K562 (cell line): ENCODE measurements around the gene DUSP3. TPM values are rescaled to one million over a fixed set of nuclear protein-coding genes. Genes with fewer than 3 reads are reported as not detected.

Experiments used
- ATAC-seq: fragments of 200-7000 bp; cut with Tn5 transposase; 3 replicates; pipeline ENCODE4 v1.9.1; 2020; ENCODE audit warnings: moderate library complexity
- BruUV-seq: library from RNA; stranded (reverse); fragments of 400-500 nt; replicated peaks from 2 replicates; lab custom pipeline; 2021; lab: Mats Ljungman, UMichigan
- CTCF ChIA-PET: fragments of 300-600 bp; formaldehyde crosslinking; extraction: SDS; loops from one replicate; lab custom pipeline; 2021; ENCODE audit warnings: low intra/inter-chr PET ratio; lab: Yijun Ruan, JAX
- POLR2A ChIA-PET: fragments of 300-600, 350-650 bp; sonication (Branson Sonifier 250); formaldehyde crosslinking; extraction: SDS; loops from one replicate; lab custom pipeline; 2021; ENCODE audit warnings: antibody characterized with exemption, inconsistent platforms; lab: Yijun Ruan, JAX
- DNase-seq, 4 experiments: peaks; one replicate each; pipeline versions ENCODE4 v3.0.0 to v3.0.0-alpha.2; 2011 to 2018; ENCODE audit warnings: low spot score in 3 of 4, mixed read lengths in 3 of 4; ENCODE audit errors: extremely low read depth in 1 of 4
- FAIRE-seq: peaks from 2 replicates; lab custom pipeline; 2011; peaks lifted over from hg19 to GRCh38; lab: Jason Lieb, UNC
- H2AFZ ChIP-seq: 2 replicates; pipeline ENCODE4 v1.6.0; 2011; ENCODE audit warnings: low read depth, low read length, control low read depth, inconsistent platforms
- H3K27ac ChIP-seq: fragments of 200-600 bp; 3 replicates; pipeline ENCODE4 v1.8.0; 2011; ENCODE audit warnings: low read depth, mild to moderate bottlenecking, control low read depth, inconsistent platforms, low read length, moderate library complexity, mixed read lengths; ENCODE audit errors: extremely low read depth
- H3K27me3 ChIP-seq, 2 experiments: fragments of 300-600 bp in 1 of 2; 2 replicates in 1 of 2; 3 replicates in 1 of 2; pipeline versions ENCODE4 v1.6.0 to v1.8.0; 2011; ENCODE audit warnings: inconsistent platforms in 2 of 2, low read length in 2 of 2, mild to moderate bottlenecking in 1 of 2, mixed read lengths in 1 of 2, moderate library complexity in 1 of 2; ENCODE audit not compliant: control insufficient read depth in 2 of 2, insufficient read depth in 2 of 2
- H3K36me3 ChIP-seq: fragments of 300-600 bp; 3 replicates; pipeline ENCODE4 v1.8.0; 2011; ENCODE audit warnings: mild to moderate bottlenecking, low read length, inconsistent platforms; ENCODE audit not compliant: control insufficient read depth, insufficient read depth
- H3K4me1 ChIP-seq, 2 experiments: fragments of 200-600 bp in 1 of 2; replicated peaks in 1 of 2; 2 replicates in 1 of 2; 3 replicates in 1 of 2; pipeline versions ENCODE4 v1.5.1 to v1.8.0; 2011; ENCODE audit warnings: inconsistent platforms in 2 of 2, low read length in 2 of 2, mild to moderate bottlenecking in 1 of 2, mixed read lengths in 1 of 2, moderate library complexity in 1 of 2; ENCODE audit not compliant: control insufficient read depth in 2 of 2, insufficient read depth in 2 of 2
- H3K4me2 ChIP-seq: 2 replicates; pipeline ENCODE4 v1.6.1; 2011; ENCODE audit warnings: low read length, control low read depth, inconsistent platforms, mixed read lengths; ENCODE audit not compliant: insufficient read depth
- H3K4me3 ChIP-seq: fragments of 200-600 bp; sonication (generic), shearing (Covaris generic); 2 replicates; pipeline ENCODE4 v1.5.1; 2016; ENCODE audit warnings: control low read depth, inconsistent platforms
- H3K79me2 ChIP-seq: fragments of 200-600 bp; 3 replicates; pipeline ENCODE4 v1.8.0; 2011; ENCODE audit warnings: low read length, inconsistent platforms; ENCODE audit not compliant: control insufficient read depth, insufficient read depth
- H3K9ac ChIP-seq, 2 experiments: 2 replicates each; pipeline versions ENCODE4 v1.6.0 to v1.6.1; 2011; ENCODE audit warnings: low read depth in 2 of 2, low read length in 2 of 2, control low read depth in 1 of 2, inconsistent platforms in 1 of 2, mild to moderate bottlenecking in 1 of 2, mixed read lengths in 1 of 2; ENCODE audit not compliant: insufficient read depth in 1 of 2
- H3K9me1 ChIP-seq: one replicate; pipeline ENCODE4 v1.6.0; 2011; ENCODE audit warnings: inconsistent platforms, mild to moderate bottlenecking, low read length, moderate library complexity; ENCODE audit not compliant: control insufficient read depth, insufficient read depth
- H3K9me3 ChIP-seq: replicated peaks from 2 replicates; pipeline ENCODE4 v1.5.1; 2011; ENCODE audit warnings: low read depth, low read length, inconsistent platforms; ENCODE audit not compliant: control insufficient read depth, insufficient read depth
- H4K20me1 ChIP-seq: replicated peaks from 2 replicates; pipeline ENCODE4 v1.6.1; 2011; ENCODE audit warnings: low read length, inconsistent platforms, mixed read lengths; ENCODE audit not compliant: control insufficient read depth, insufficient read depth
- BACH1 ChIP-seq: fragments of 200-800 bp; sonication (Bioruptor generic); IDR thresholded peaks from 2 replicates; pipeline ENCODE4 v1.6.1; 2016; ENCODE audit warnings: missing genetic modification characterization, missing compliant biosample characterization
- CBFB ChIP-seq: sonication (generic); formaldehyde crosslinking; IDR thresholded peaks from 2 replicates; pipeline ENCODE4 v1.4.0; 2020; ENCODE audit warnings: mild to moderate bottlenecking, missing genetic modification reagents
- CEBPG ChIP-seq, 3 experiments: fragments of 200-800 bp in 1 of 3; sonication (Bioruptor generic) in 1 of 3; sonication (generic) in 1 of 3; formaldehyde crosslinking in 1 of 3; IDR thresholded peaks in 2 of 3; conservative IDR thresholded peaks in 1 of 3; 2 replicates each; pipeline versions ENCODE4 v1.6.1 to v1.8.0; 2016 to 2022; ENCODE audit warnings: missing compliant biosample characterization in 2 of 3, missing genetic modification characterization in 2 of 3, mild to moderate bottlenecking in 1 of 3, missing genetic modification reagents in 1 of 3
- CREM ChIP-seq: IDR thresholded peaks from 2 replicates; pipeline ENCODE4 v1.6.1; 2014; ENCODE audit warnings: antibody characterized with exemption, low read depth
- E2F6 ChIP-seq, 2 experiments: IDR thresholded peaks; 2 replicates each; pipeline ENCODE4 v1.6.1; 2011; ENCODE audit warnings: borderline replicate concordance in 1 of 2, control low read depth in 1 of 2, low read depth in 1 of 2, low read length in 1 of 2, mild to moderate bottlenecking in 1 of 2, mixed read lengths in 1 of 2, moderate library complexity in 1 of 2; ENCODE audit not compliant: insufficient read depth in 1 of 2, insufficient read length in 1 of 2, poor library complexity in 1 of 2, severe bottlenecking in 1 of 2; ENCODE audit errors: extremely low read depth in 1 of 2
- HDAC2 ChIP-seq: fragments of 450-650 bp; IDR thresholded peaks from 2 replicates; pipeline ENCODE4 v1.6.1; 2016; ENCODE audit warnings: mild to moderate bottlenecking
- IRF9 ChIP-seq: fragments of 450-650 bp; IDR thresholded peaks from 2 replicates; pipeline ENCODE4 v1.6.1; 2016; ENCODE audit warnings: missing biosample characterization, missing genetic modification characterization
- KLF1 ChIP-seq: fragments of 450-650 bp; IDR thresholded peaks from 2 replicates; pipeline ENCODE4 v1.6.1; 2016; ENCODE audit warnings: missing genetic modification characterization, missing compliant biosample characterization
- L3MBTL2 ChIP-seq: fragments of 450-650 bp; IDR thresholded peaks from 2 replicates; pipeline ENCODE4 v1.6.1; 2016; ENCODE audit warnings: mild to moderate bottlenecking, moderate library complexity
- NCOR1 ChIP-seq: fragments of 450-650 bp; IDR thresholded peaks from 2 replicates; pipeline ENCODE4 v1.6.1; 2016; ENCODE audit warnings: mild to moderate bottlenecking, moderate library complexity
- PHTF2 ChIP-seq: fragments of 250-450 bp; sonication (Bioruptor Pico); IDR thresholded peaks from 2 replicates; pipeline ENCODE4 v1.5.0; 2021; ENCODE audit warnings: mild to moderate bottlenecking
- TGIF2 ChIP-seq: sonication (generic); formaldehyde crosslinking; IDR thresholded peaks from 2 replicates; pipeline ENCODE4 v1.8.1; 2022; ENCODE audit warnings: mild to moderate bottlenecking, missing genetic modification reagents, moderate library complexity
- THAP12 ChIP-seq: fragments of 250-450 bp; sonication (Bioruptor Pico); IDR thresholded peaks from 2 replicates; pipeline ENCODE4 v1.9.0; 2021; ENCODE audit warnings: mild to moderate bottlenecking, inconsistent platforms
- ZNF280A ChIP-seq: fragments of 450-650 bp; IDR thresholded peaks from 2 replicates; pipeline ENCODE4 v1.6.1; 2018; ENCODE audit warnings: mild to moderate bottlenecking, low read depth; ENCODE audit not compliant: partially characterized antibody
- WGBS: fragments of 100-300 bp; shearing (Covaris generic); methylation state at CpG from one replicate; pipeline ENCODE4 v1.1.6; 2016; ENCODE audit warnings: low coverage, mixed read lengths; ENCODE audit not compliant: insufficient coverage; ENCODE audit errors: missing lambda C conversion rate; 5-methylcytosine and 5-hydroxymethylcytosine counted together
- in situ Hi-C: fragments of 300-500 bp; cut with MboI; formaldehyde crosslinking; loops from 4 replicates; pipeline ENCODE4 v1.15.0; 2018; ENCODE audit warnings: inconsistent platforms, mixed read lengths
- intact Hi-C: fragments of 100-400 bp; cut with micrococcal nuclease; formaldehyde crosslinking; loops from 2 replicates; pipeline ENCODE4 v1.14.2; 2022
- polyA plus RNA-seq, 8 experiments: library from polyadenylated mRNA; depleted of rRNA in 4 of 8; stranded (reverse) in 5 of 8; unstranded in 3 of 8; fragments of >200 nt; fragmentation: Nextera tagmentation in 2 of 8; fragmentation: Illumina TruSeq in 1 of 8; extraction: Ambion mirVana in 2 of 8; extraction: Trizol in 1 of 8; gene quantifications; 2 replicates each; pipeline versions ENCODE4 v1.2.1 to v1.2.3, GENCODE V29; 2011 to 2014; ENCODE audit warnings: inconsistent platforms in 1 of 8, missing spikeins in 1 of 8
- total RNA-seq, 7 experiments: library from RNA; depleted of rRNA in 6 of 7; stranded (reverse); fragments of >200 nt in 6 of 7; fragmentation: Illumina TruSeq in 2 of 7; extraction: Trizol in 2 of 7; gene quantifications; 2 replicates each; pipeline versions ENCODE4 v1.2.1 to v1.2.3, GENCODE V29; 2011 to 2021; ENCODE audit warnings: low replicate concordance in 1 of 7

DUSP3 gene
- total and polyA plus RNA-seq, 9 of the 15 experiments (the other 6 are each of a cell fraction or from before 2014, with no cell fraction given): 4.1 to 19.8 (median 12.3) TPM

- no peaks in the 10 kb centered on the region for H3K27me3 ChIP-seq
- ChIA-PET POLR2A (interaction anchor here (0.6 to 1.0 kb wide), 3 partner anchors 9 to 98 kb away, joined by 3 to 4 read pairs (median 4); partner anchors contain the start of gene DUSP3), CTCF (no interaction called here)
- peaks cover 0 to 3% of the 10 kb centered on the region in 2 experiments; a peak in 3 of 5 replicates for H3K4me1 ChIP-seq
- peaks cover 3% of the 10 kb centered on the region for H3K9me1 ChIP-seq
- ATAC-seq (no peak), FAIRE-seq (no peak), DNase-seq (no peak)
- in situ Hi-C loops (no loop called here), intact Hi-C loops (no loop called here)
- no peak overlapping the region for H3K9ac ChIP-seq
- no TSS peak for BruUV-seq
- no peak overlapping the region for H3K27ac ChIP-seq
- H2AFZ ChIP-seq: no peak overlapping the region
- H3K4me3 ChIP-seq: no peak overlapping the region
- no peak overlapping the region for H3K4me2 ChIP-seq
- H3K36me3 ChIP-seq: peaks cover 30% of the 10 kb centered on the region; the same call in 2 of the 3 replicates
- peaks cover 5% of the 10 kb centered on the region; the same call in 1 of the 2 replicates for H4K20me1 ChIP-seq
- no peaks in the 10 kb centered on the region for H3K79me2 ChIP-seq
- no peaks in the 10 kb centered on the region for H3K9me3 ChIP-seq
- WGBS: 81% methylated on average over 9 of the region's 11 CpGs
- TF ChIP-seq IRF9 (tag) (no peak), CEBPG (CRISPR knock-in tag; IDR thresholded peaks at IDR 0.05) (no peak), CEBPG (tag; conservative IDR thresholded peaks at IDR 0.05 in 1 of 2, IDR thresholded peaks at IDR 0.05 in 1 of 2) (no peak), HDAC2 (no peak), THAP12 (CRISPR knock-in tag) (no peak), BACH1 (tag) (no peak), CBFB (CRISPR knock-in tag) (no peak), ZNF280A (no peak), NCOR1 (no peak), PHTF2 (CRISPR knock-in tag) (no peak), CREM (no peak), L3MBTL2 (no peak), E2F6 (IDR thresholded peaks at IDR 0.05; ENCODE audit: borderline replicate concordance in 1 of 2, extremely low read depth in 1 of 2, insufficient read depth in 1 of 2, insufficient read length in 1 of 2, low read depth in 1 of 2, low read length in 1 of 2, poor library complexity in 1 of 2, severe bottlenecking in 1 of 2) (no peak), TGIF2 (CRISPR knock-in tag) (no peak), KLF1 (tag) (no peak)
Measured at GRCh38 chr17:43769859-43770258, 8.9 kb downstream of the DUSP3 start.
